Colonic mucosa (tissue), 4 donors: ENCODE data around the gene TMC3. TPM values are rescaled to one million over a fixed set of nuclear protein-coding genes. Genes with fewer than 3 reads are reported as not detected.

ENCODE experiments used
- DNase-seq: peaks from one replicate; pipeline ENCODE4 v3.0.0-alpha.2; 2020
- H3K27ac ChIP-seq: fragments of 200-600 bp; one replicate; pipeline ENCODE4 v1.8.0; 2021
- H3K27me3 ChIP-seq: fragments of 200-600 bp; one replicate; pipeline ENCODE4 v1.8.0; 2021
- H3K36me3 ChIP-seq: fragments of 200-600 bp; one replicate; pipeline ENCODE4 v1.8.0; 2021
- H3K4me1 ChIP-seq: fragments of 200-600 bp; one replicate; pipeline ENCODE4 v1.8.0; 2021; ENCODE audit warnings: mild to moderate bottlenecking
- H3K4me3 ChIP-seq: fragments of 200-600 bp; one replicate; pipeline ENCODE4 v1.8.0; 2021
- H3K9ac ChIP-seq, 2 donors: one replicate each; pipeline ENCODE4 v1.7.0; 2013; ENCODE audit warnings: control low read depth in 2 of 2, low read depth in 2 of 2, low read length in 2 of 2
- H3K9me3 ChIP-seq: fragments of 200-600 bp; one replicate; pipeline ENCODE4 v1.8.0; 2021
- intact Hi-C: fragments of 100-400 bp; cut with DNase I; formaldehyde crosslinking; loops from one replicate; pipeline ENCODE4 v1.14.1; 2022
- total RNA-seq, 2 donors: library from RNA; stranded (reverse); fragmentation: NEBNext Ultra II Directional in 1 of 2; extraction: Animal tissue kit (Norgen Biotek cat#: 25700) in 1 of 2; gene quantifications; one replicate each; pipeline ENCODE4 v1.2.1, GENCODE V29; 2021
- TF ChIP-seq, protein P1 (sequence below): fragments of 200-600 bp; IDR thresholded peaks from one replicate; pipeline ENCODE4 v1.8.0; 2022; ENCODE audit warnings: antibody characterized with exemption, mild to moderate bottlenecking
- donor health status: healthy.
- donor health status: DM: no; HTN: no; CAD: no.
- donor health status: DM: no; HTN: no; CAD: no.

Gene TMC3
- total RNA-seq, 2 donors from 2014 or later: 0.08 TPM; not detected in 1

DNA sequence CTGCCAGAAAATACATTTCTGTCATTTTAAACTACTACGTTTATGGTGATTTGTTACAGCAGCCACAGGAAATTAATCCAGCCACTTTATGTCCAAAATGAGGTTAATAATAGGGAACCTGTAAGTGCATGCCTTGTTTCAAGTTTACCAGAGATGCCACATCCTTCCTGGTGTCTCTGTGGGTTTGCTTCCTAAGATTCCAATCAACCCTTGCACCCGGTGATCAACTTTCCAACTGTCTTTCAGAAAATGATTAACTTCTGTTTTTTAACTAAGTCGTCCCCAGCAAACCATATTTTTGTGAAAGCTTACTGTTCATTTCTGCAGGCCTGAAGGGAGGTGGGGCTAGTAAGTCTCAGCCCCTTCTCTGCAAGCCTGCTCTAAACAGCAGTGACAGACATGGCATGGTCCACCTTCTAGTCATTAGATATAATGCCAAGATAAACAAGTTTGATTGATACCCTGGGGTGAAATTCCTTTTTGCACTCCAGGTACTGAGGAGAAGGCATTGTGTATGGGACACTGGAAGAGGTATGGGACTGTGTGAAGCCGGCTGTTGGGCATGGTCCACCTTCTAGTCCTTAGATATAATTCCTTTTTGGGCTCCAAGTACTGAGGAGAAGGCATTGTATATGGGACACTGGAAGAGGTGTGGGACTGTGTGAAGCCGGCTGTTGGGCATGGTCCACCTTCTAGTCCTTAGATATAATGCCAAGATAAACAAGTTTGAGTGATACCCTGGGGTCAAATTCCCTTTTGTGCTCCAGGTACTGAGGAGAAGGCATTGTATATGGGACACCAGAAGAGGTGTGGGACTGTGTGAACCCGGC lies 11.1 kb upstream of the TMC3 start:
- TF ChIP-seq, protein P1, sequence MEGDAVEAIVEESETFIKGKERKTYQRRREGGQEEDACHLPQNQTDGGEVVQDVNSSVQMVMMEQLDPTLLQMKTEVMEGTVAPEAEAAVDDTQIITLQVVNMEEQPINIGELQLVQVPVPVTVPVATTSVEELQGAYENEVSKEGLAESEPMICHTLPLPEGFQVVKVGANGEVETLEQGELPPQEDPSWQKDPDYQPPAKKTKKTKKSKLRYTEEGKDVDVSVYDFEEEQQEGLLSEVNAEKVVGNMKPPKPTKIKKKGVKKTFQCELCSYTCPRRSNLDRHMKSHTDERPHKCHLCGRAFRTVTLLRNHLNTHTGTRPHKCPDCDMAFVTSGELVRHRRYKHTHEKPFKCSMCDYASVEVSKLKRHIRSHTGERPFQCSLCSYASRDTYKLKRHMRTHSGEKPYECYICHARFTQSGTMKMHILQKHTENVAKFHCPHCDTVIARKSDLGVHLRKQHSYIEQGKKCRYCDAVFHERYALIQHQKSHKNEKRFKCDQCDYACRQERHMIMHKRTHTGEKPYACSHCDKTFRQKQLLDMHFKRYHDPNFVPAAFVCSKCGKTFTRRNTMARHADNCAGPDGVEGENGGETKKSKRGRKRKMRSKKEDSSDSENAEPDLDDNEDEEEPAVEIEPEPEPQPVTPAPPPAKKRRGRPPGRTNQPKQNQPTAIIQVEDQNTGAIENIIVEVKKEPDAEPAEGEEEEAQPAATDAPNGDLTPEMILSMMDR: no peak
- Histone ChIP-seq H3K4me1 (peaks cover 5% of the 10 kb centered on the region), H3K27me3 (no peaks in the 10 kb centered on the region), H3K9me3 (no peaks in the 10 kb centered on the region), H3K9ac (no peak overlapping the region), H3K27ac (peak overlapping the region; percentile 60), H3K4me3 (no peak overlapping the region), H3K36me3 (no peaks in the 10 kb centered on the region)
- intact Hi-C loops: no loop called here
- peak; percentile 50 for DNase-seq

DNA sequence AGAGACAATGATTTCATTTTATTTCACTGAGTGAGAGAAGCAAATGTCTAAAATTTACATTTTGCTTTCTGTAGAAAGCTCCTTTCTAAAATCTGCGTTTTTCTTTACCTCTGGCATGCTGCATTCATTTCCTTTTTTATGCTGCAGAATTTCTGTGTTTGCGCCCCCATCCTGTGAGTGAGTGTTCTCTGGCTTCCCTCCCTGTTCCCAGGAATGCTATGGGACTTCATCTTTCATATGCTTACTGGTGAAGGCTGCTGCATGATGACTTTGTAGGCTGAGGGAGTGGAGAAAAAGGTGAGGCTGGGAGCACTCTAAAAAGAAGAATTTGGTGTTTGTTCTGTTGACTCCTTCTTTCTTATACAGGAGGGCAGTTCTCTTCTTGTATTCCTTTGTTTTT lies 7.7 kb upstream of the TMC3 start:
- no peak overlapping the region for H3K4me3 ChIP-seq
- no peaks in the 10 kb centered on the region for H3K36me3 ChIP-seq
- intact Hi-C loops: no loop called here
- TF ChIP-seq, protein P1: no peak
- no peak for DNase-seq
- no peak overlapping the region for H3K27ac ChIP-seq
- peaks cover 5% of the 10 kb centered on the region for H3K4me1 ChIP-seq
- H3K9ac ChIP-seq: no peak overlapping the region
- H3K27me3 ChIP-seq: no peaks in the 10 kb centered on the region
- H3K9me3 ChIP-seq: no peaks in the 10 kb centered on the region

DNA sequence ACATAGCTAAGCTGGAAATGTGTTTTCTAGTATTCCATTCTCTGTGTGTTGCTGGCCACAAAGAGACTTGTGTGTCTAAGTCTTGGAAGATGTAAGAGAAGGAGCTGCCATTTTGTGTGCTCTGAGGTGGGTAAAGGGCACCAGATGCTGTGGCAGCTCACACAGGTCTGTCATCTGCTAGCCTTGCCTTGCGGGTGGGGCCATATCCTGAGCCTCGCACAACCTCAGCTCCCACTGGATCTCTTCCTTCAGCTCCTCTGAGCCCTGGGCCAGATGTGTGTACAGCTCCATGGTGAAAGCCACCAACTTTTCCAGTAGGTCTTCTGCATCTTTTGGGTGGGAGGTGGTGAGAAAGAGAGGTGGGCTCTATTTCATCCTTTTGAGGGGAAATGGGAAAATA lies 6.7 kb upstream of the TMC3 start:
- intact Hi-C loops: no loop called here
- no peaks in the 10 kb centered on the region for H3K27me3 ChIP-seq
- H3K9ac ChIP-seq: no peak overlapping the region
- H3K4me1 ChIP-seq: no peaks in the 10 kb centered on the region
- no peak overlapping the region for H3K4me3 ChIP-seq
- DNase-seq: no peak
- no peaks in the 10 kb centered on the region for H3K36me3 ChIP-seq
- no peak overlapping the region for H3K27ac ChIP-seq
- TF ChIP-seq, protein P1: no peak
- no peaks in the 10 kb centered on the region for H3K9me3 ChIP-seq

DNA sequence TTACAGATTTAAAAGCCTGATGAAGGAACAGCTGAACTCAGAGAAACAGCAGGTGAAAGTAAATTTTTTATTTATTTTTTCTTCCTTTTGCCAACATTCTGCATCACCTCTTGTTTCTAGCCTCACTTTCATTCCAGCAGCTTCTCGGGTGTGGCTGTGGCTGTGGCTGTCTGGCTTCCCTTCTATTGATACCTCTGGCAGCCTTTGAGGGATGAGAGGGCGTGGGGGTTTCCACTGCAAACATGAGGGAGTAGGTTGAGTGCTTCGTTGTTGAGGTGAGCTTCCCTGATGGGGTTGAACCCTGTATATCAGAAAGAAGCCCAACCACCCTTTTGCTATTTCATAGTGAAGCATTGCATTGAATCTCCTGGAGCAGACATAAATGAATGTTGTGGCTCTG lies 6.2 kb upstream of the TMC3 start:
- Histone ChIP-seq H3K36me3 (no peaks in the 10 kb centered on the region), H3K9ac (no peak overlapping the region), H3K9me3 (no peaks in the 10 kb centered on the region), H3K4me1 (no peaks in the 10 kb centered on the region), H3K4me3 (no peak overlapping the region), H3K27ac (no peak overlapping the region), H3K27me3 (no peaks in the 10 kb centered on the region)
- intact Hi-C loops: no loop called here
- TF ChIP-seq, protein P1: no peak
- no peak for DNase-seq

DNA sequence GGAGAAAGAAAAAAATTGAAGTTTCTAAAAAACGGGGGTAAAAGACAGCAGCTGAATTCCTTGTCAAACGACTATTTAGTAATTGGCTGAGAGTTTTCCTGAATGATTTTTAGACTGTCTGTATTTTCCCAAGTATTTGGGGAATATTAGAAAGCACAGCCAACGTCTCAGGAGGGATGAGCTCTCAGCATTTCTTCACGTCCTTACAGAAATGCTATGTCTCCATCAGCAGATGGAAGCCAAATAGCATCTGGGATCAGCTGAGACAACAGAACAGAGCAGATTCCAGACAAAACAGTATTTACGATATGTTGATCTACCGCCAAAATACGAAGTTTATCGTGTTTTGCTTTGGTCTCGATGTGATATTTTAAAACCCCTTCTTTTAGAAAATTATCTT lies 5.3 kb upstream of the TMC3 start:
- Histone ChIP-seq H3K27me3 (no peaks in the 10 kb centered on the region), H3K4me3 (no peak overlapping the region), H3K4me1 (no peaks in the 10 kb centered on the region), H3K36me3 (no peaks in the 10 kb centered on the region), H3K9ac (no peak overlapping the region), H3K9me3 (no peaks in the 10 kb centered on the region), H3K27ac (no peak overlapping the region)
- TF ChIP-seq, protein P1: no peak
- no peak for DNase-seq
- intact Hi-C loops: no loop called here
